ENCODE measurements around the gene CCSER1. TPM values are rescaled to one million over a fixed set of nuclear protein-coding genes. Genes with fewer than 3 reads are reported as not detected.
"Not testable (repeated sequence)": the region's sequence is repeated elsewhere in the genome, so short reads cannot be mapped to it uniquely, and the experiment has no call there.

CCSER1 gene
- total and polyA plus RNA-seq, 2 experiments from 2014 or later = 5.2 to 23.4 TPM

GRCh38 chr4:91207535-91207934, 1080.3 kb downstream of the CCSER1 start:
- Histone ChIP-seq H3K4me3 (no peak overlapping the region), H3K27me3 (no peaks in the 10 kb centered on the region), H4K20me1 (ENCODE audit: insufficient read depth, poor library complexity, severe bottlenecking) (no peaks in the 10 kb centered on the region), H2AFZ (no peak overlapping the region), H3K4me1 (ENCODE audit: insufficient read depth) (no peaks in the 10 kb centered on the region), H3K36me3 (replicated peaks; ENCODE audit: insufficient read depth, low read depth) (no peaks in the 10 kb centered on the region), H3K79me2 (no peaks in the 10 kb centered on the region), H3K9me2 (replicated peaks; ENCODE audit: insufficient read depth) (no peaks in the 10 kb centered on the region), H3K4me2 (no peak overlapping the region), H3K9me3 (ENCODE audit: low read depth) (no peaks in the 10 kb centered on the region), H3K27ac (no peak overlapping the region)
- DNase-seq (ENCODE audit: low spot score) = no peak
- WGBS (ENCODE audit: low lambda C conversion rate, missing lambda C conversion rate) = 98% methylated on average over 3 of the region's 3 CpGs
- no peak for TF ChIP-seq EZH2phosphoT487 (IDR thresholded peaks at IDR 0.05; ENCODE audit: low read depth, severe bottlenecking, unreplicated experiment)
- TF ChIP-seq, protein P1, sequence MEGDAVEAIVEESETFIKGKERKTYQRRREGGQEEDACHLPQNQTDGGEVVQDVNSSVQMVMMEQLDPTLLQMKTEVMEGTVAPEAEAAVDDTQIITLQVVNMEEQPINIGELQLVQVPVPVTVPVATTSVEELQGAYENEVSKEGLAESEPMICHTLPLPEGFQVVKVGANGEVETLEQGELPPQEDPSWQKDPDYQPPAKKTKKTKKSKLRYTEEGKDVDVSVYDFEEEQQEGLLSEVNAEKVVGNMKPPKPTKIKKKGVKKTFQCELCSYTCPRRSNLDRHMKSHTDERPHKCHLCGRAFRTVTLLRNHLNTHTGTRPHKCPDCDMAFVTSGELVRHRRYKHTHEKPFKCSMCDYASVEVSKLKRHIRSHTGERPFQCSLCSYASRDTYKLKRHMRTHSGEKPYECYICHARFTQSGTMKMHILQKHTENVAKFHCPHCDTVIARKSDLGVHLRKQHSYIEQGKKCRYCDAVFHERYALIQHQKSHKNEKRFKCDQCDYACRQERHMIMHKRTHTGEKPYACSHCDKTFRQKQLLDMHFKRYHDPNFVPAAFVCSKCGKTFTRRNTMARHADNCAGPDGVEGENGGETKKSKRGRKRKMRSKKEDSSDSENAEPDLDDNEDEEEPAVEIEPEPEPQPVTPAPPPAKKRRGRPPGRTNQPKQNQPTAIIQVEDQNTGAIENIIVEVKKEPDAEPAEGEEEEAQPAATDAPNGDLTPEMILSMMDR (IDR thresholded peaks at IDR 0.05; ENCODE audit: poor library complexity) = no peak
- TF ChIP-seq EZH2 (IDR thresholded peaks at IDR 0.05; ENCODE audit: borderline replicate concordance) = no peak

- no peaks in the 10 kb centered on the region for H3K9me3 ChIP-seq (ENCODE audit: low read depth)
- no peaks in the 10 kb centered on the region for H3K36me3 ChIP-seq (replicated peaks; ENCODE audit: insufficient read depth, low read depth)
- H3K9me2 ChIP-seq (replicated peaks; ENCODE audit: insufficient read depth) = no peaks in the 10 kb centered on the region
- no peak overlapping the region for H3K27ac ChIP-seq
- H3K79me2 ChIP-seq = no peaks in the 10 kb centered on the region
- no peak for DNase-seq (ENCODE audit: low spot score)
- TF ChIP-seq, protein P1 (IDR thresholded peaks at IDR 0.05; ENCODE audit: poor library complexity) = no peak
- TF ChIP-seq EZH2 (IDR thresholded peaks at IDR 0.05; ENCODE audit: borderline replicate concordance) (no peak), EZH2phosphoT487 (IDR thresholded peaks at IDR 0.05; ENCODE audit: low read depth, severe bottlenecking, unreplicated experiment) (no peak)
- H3K4me3 ChIP-seq = no peak overlapping the region
- no peak overlapping the region for H2AFZ ChIP-seq
- H3K4me2 ChIP-seq = no peak overlapping the region
- H3K4me1 ChIP-seq (ENCODE audit: insufficient read depth) = no peaks in the 10 kb centered on the region
- WGBS (ENCODE audit: low lambda C conversion rate, missing lambda C conversion rate) = 55% methylated on average over 3 of the region's 3 CpGs
- no peaks in the 10 kb centered on the region for H3K27me3 ChIP-seq
- H4K20me1 ChIP-seq (ENCODE audit: insufficient read depth, poor library complexity, severe bottlenecking) = no peaks in the 10 kb centered on the region
Measured at GRCh38 chr4:91212211-91212610, 1085.0 kb downstream of the CCSER1 start.

DNA sequence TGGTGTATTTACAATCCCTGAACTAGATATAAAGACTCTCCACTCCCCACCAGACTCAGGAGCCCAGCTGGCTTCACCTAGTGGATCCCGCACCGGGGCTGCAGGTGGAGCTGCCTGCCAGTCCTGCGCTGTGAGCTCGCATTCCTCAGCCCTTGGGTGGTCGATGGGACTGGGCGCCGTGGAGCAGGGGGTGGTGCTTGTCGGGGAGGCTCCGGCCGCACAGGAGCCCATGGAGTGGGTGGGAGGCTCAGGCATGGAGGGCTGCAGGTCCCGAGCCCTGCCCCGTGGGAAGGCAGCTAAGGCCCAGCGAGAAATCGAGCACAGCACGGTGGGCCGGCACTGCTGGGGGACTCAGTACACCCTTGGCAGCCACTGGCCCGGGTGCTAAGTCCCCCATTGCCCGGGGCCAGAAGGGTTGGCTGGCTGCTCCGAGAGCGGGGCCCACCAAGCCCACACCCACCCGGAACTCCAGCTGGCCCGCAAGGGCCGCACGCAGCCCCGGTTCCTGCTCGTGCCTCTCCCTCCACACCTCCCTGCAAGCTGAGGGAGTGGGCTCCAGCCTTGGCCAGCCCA, 1090.7 kb downstream of the CCSER1 start:
- not testable (repeated sequence) for H4K20me1 ChIP-seq (ENCODE audit: insufficient read depth, poor library complexity, severe bottlenecking); H3K9me3 ChIP-seq (ENCODE audit: low read depth); DNase-seq (ENCODE audit: low spot score); H3K4me3 ChIP-seq; H3K27ac ChIP-seq; H3K4me1 ChIP-seq (ENCODE audit: insufficient read depth); H3K9me2 ChIP-seq (replicated peaks; ENCODE audit: insufficient read depth); H3K27me3 ChIP-seq; H2AFZ ChIP-seq; H3K4me2 ChIP-seq; H3K36me3 ChIP-seq (replicated peaks; ENCODE audit: insufficient read depth, low read depth); H3K79me2 ChIP-seq
- over 99% methylated on average over 26 of the region's 26 CpGs for WGBS (ENCODE audit: low lambda C conversion rate, missing lambda C conversion rate)

- H3K9me2 ChIP-seq (replicated peaks; ENCODE audit: insufficient read depth) = no peaks in the 10 kb centered on the region
- TF ChIP-seq EZH2 (IDR thresholded peaks at IDR 0.05; ENCODE audit: borderline replicate concordance) = no peak
- TF ChIP-seq, protein P1 (IDR thresholded peaks at IDR 0.05; ENCODE audit: poor library complexity) = no peak
- TF ChIP-seq EZH2phosphoT487 (IDR thresholded peaks at IDR 0.05; ENCODE audit: low read depth, severe bottlenecking, unreplicated experiment) = no peak
- H3K36me3 ChIP-seq (replicated peaks; ENCODE audit: insufficient read depth, low read depth) = no peaks in the 10 kb centered on the region
- H3K27ac ChIP-seq = no peak overlapping the region
- DNase-seq (ENCODE audit: low spot score) = no peak
- no peak overlapping the region for H3K4me2 ChIP-seq
- no peaks in the 10 kb centered on the region for H3K27me3 ChIP-seq
- WGBS (ENCODE audit: low lambda C conversion rate, missing lambda C conversion rate) = 76% methylated on average over 2 of the region's 2 CpGs
- no peaks in the 10 kb centered on the region for H3K79me2 ChIP-seq
- no peaks in the 10 kb centered on the region for H3K4me1 ChIP-seq (ENCODE audit: insufficient read depth)
- H3K9me3 ChIP-seq (ENCODE audit: low read depth) = no peaks in the 10 kb centered on the region
- no peak overlapping the region for H2AFZ ChIP-seq
- H3K4me3 ChIP-seq = no peak overlapping the region
- H4K20me1 ChIP-seq (ENCODE audit: insufficient read depth, poor library complexity, severe bottlenecking) = no peaks in the 10 kb centered on the region
Measured at GRCh38 chr4:91220315-91220714, 1093.1 kb downstream of the CCSER1 start.

Measured in hepatocyte (in vitro differentiated cells).